Breast epithelium (tissue), 3 donors: Measurements from ENCODE around the gene DEPDC1.

Experiments
- CTCF ChIP-seq, 3 donors: fragments of 450-650 bp; IDR thresholded peaks; one replicate each; pipeline ENCODE4 v1.5.1; 2016 to 2017; ENCODE audit warnings: antibody characterized with exemption in 3 of 3, mild to moderate bottlenecking in 3 of 3, moderate library complexity in 3 of 3
- POLR2A ChIP-seq: fragments of 450-650 bp; IDR thresholded peaks from one replicate; pipeline ENCODE4 v1.6.1; 2016; ENCODE audit warnings: antibody characterized with exemption, mild to moderate bottlenecking, moderate library complexity

- TF ChIP-seq CTCF (IDR thresholded peaks at IDR 0.05) (no peak), POLR2A (no peak)
Observed at GRCh38 chr1:68456202-68456601, 40.7 kb downstream of the DEPDC1 start.
